ENCODE measurements around the gene TXNDC11. TPM values are rescaled to one million over a fixed set of nuclear protein-coding genes. Genes with fewer than 3 reads are reported as not detected.

The TXNDC11 gene
- polyA plus RNA-seq, 1 experiment = 35.8 TPM

- POLR2A ChIA-PET = interaction anchor here (0.7 kb wide), 1 partner anchor 780 kb away, joined by 3 read pairs; the partner anchor contains the start of gene DEXI
- no peak for TF ChIP-seq CTCF (IDR thresholded peaks at IDR 0.05; ENCODE audit: low read depth, low read length)
- Histone ChIP-seq H3K27ac (ENCODE audit: low read depth, low read length) (no peak overlapping the region), H3K9me3 (ENCODE audit: control insufficient read depth, insufficient read depth, low read length) (no peaks in the 10 kb centered on the region), H3K27me3 (ENCODE audit: control insufficient read depth, insufficient read depth, low read length) (no peaks in the 10 kb centered on the region), H3K4me3 (ENCODE audit: low read depth, low read length) (no peak overlapping the region)
- CTCF ChIA-PET = interaction anchor here (1.1 kb wide), 1 partner anchor 8 kb away, joined by 3 read pairs; no protein-coding TSS in a partner anchor
- no peak for DNase-seq (ENCODE audit: low read depth, low spot score)
These were observed 20.2 kb downstream of the TXNDC11 start for GRCh38 chr16:11722468-11722808.

- CTCF ChIA-PET = no interaction called here
- no peak for DNase-seq (ENCODE audit: low read depth, low spot score)
- Histone ChIP-seq H3K27me3 (ENCODE audit: control insufficient read depth, insufficient read depth, low read length) (no peaks in the 10 kb centered on the region), H3K9me3 (ENCODE audit: control insufficient read depth, insufficient read depth, low read length) (no peaks in the 10 kb centered on the region), H3K4me3 (ENCODE audit: low read depth, low read length) (no peak overlapping the region), H3K27ac (ENCODE audit: low read depth, low read length) (no peak overlapping the region)
- POLR2A ChIA-PET = no interaction called here
- TF ChIP-seq CTCF (IDR thresholded peaks at IDR 0.05; ENCODE audit: low read depth, low read length) = no peak
These were observed 20.7 kb downstream of the TXNDC11 start for GRCh38 chr16:11721781-11722467.

- Histone ChIP-seq H3K4me3 (ENCODE audit: low read depth, low read length) (no peak overlapping the region), H3K27me3 (ENCODE audit: control insufficient read depth, insufficient read depth, low read length) (no peaks in the 10 kb centered on the region), H3K27ac (ENCODE audit: low read depth, low read length) (no peak overlapping the region), H3K9me3 (ENCODE audit: control insufficient read depth, insufficient read depth, low read length) (no peaks in the 10 kb centered on the region)
- CTCF ChIA-PET = no interaction called here
- TF ChIP-seq CTCF (IDR thresholded peaks at IDR 0.05; ENCODE audit: low read depth, low read length) = no peak
- no peak for DNase-seq (ENCODE audit: low read depth, low spot score)
- POLR2A ChIA-PET = interaction anchor here (1.0 kb wide), 1 partner anchor 23 kb away, joined by 5 read pairs; the partner anchor contains the start of gene TXNDC11
These were observed 22.9 kb downstream of the TXNDC11 start for GRCh38 chr16:11719762-11720161.

GRCh38 chr16:11719171-11719570 lies 23.5 kb downstream of the TXNDC11 start:
- Histone ChIP-seq H3K9me3 (ENCODE audit: control insufficient read depth, insufficient read depth, low read length) (no peaks in the 10 kb centered on the region), H3K27me3 (ENCODE audit: control insufficient read depth, insufficient read depth, low read length) (no peaks in the 10 kb centered on the region), H3K4me3 (ENCODE audit: low read depth, low read length) (no peak overlapping the region), H3K27ac (ENCODE audit: low read depth, low read length) (no peak overlapping the region)
- no peak for TF ChIP-seq CTCF (IDR thresholded peaks at IDR 0.05; ENCODE audit: low read depth, low read length)
- CTCF ChIA-PET = interaction anchor here (0.6 to 2.3 kb wide), 3 partner anchors 41 to 347 kb away, joined by 3 to 10 read pairs (median 6); no protein-coding TSS in a partner anchor
- DNase-seq (ENCODE audit: low read depth, low spot score) = no peak
- POLR2A ChIA-PET = no interaction called here

GRCh38 chr16:11717811-11718210 lies 24.8 kb downstream of the TXNDC11 start:
- no peak for TF ChIP-seq CTCF (IDR thresholded peaks at IDR 0.05; ENCODE audit: low read depth, low read length)
- H3K27ac ChIP-seq (ENCODE audit: low read depth, low read length) = no peak overlapping the region
- H3K9me3 ChIP-seq (ENCODE audit: control insufficient read depth, insufficient read depth, low read length) = no peaks in the 10 kb centered on the region
- DNase-seq (ENCODE audit: low read depth, low spot score) = no peak
- ChIA-PET POLR2A (interaction anchor here (0.7 kb wide), 2 partner anchors 30 to 51 kb away, joined by 3 to 4 read pairs; no protein-coding TSS in a partner anchor), CTCF (interaction anchor here (0.7 to 2.3 kb wide), 4 partner anchors 80 to 350 kb away, joined by 3 to 10 read pairs (median 6); no protein-coding TSS in a partner anchor)
- no peak overlapping the region for H3K4me3 ChIP-seq (ENCODE audit: low read depth, low read length)
- H3K27me3 ChIP-seq (ENCODE audit: control insufficient read depth, insufficient read depth, low read length) = no peaks in the 10 kb centered on the region
